ENCODE data around the gene MANF.
A peak's percentile ranks its signal among the peaks of the same experiment; 100 is the strongest.

Gene MANF

DNA sequence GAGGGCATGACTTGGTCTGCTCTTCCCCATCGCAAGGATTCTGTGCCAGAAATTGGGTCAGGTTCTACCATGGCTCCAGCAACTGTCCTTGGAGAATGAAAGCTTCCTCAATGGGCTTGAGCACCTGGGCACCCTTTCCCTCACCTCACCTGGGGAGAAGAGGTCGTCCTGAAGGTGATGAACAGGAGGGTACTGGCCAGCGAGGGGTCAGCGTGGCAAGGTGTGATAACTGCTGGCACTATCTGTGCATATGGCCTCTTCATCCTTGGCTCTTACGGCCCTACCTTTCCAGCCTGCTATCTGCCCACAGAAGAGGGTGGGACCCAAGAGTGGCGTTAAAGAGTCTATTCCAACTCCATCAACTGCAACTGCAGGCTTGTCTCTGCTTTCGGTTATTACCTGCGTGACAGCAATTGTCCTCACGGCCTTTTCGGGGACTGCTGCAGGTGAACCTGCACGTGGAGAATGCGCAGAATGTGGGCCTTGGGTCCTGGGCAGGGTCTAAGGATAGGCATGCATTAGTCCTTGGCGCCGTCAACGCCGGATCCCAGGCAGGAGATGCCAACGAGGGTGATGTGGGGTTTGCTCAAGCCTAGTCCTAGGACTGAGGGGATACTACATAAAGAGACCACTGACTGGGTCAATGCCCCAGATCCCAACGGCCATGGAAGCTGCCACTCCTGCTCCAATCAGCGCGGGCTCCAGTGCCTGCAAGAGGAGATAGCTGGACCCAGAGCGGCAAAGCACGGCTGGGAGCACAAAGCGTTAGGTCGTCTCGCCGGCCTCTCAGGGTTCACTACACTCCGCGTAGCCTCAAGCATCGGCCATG, 5.4 kb downstream of the MANF start:
- no peak for DNase-seq (ENCODE audit: low spot score)

DNA sequence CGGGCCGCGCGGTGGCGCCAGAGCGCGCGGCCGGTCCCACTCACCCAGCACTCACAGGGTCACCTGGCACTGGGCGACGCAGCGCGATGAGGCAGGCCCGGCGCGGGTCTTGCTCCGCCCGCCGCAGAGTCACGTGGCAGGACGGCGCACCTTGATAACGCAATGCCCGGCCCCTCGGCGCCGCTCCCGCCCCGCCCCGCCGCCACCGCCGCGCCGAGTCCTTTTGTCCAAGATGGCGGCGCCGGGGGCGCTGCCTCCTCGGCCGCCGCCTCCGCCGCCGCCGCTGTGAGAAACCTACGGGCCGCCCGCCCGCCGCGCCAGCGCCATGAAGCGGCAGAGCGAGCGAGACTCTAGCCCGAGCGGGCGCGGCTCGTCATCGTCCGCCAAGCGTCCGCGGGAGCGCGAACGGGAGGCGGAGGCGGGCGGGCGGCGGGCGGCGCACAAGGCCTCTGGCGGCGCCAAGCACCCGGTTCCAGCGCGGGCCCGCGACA, 6.0 kb downstream of the MANF start, which contains the start of gene RBM15B:
Gene RBM15B, plus strand, starts transcription at position 211 of the 491 bp plus-strand sequence. Its CDS starts 115 bp downstream, at position 326.
- peak; percentile 98 for DNase-seq (ENCODE audit: low spot score)

DNA sequence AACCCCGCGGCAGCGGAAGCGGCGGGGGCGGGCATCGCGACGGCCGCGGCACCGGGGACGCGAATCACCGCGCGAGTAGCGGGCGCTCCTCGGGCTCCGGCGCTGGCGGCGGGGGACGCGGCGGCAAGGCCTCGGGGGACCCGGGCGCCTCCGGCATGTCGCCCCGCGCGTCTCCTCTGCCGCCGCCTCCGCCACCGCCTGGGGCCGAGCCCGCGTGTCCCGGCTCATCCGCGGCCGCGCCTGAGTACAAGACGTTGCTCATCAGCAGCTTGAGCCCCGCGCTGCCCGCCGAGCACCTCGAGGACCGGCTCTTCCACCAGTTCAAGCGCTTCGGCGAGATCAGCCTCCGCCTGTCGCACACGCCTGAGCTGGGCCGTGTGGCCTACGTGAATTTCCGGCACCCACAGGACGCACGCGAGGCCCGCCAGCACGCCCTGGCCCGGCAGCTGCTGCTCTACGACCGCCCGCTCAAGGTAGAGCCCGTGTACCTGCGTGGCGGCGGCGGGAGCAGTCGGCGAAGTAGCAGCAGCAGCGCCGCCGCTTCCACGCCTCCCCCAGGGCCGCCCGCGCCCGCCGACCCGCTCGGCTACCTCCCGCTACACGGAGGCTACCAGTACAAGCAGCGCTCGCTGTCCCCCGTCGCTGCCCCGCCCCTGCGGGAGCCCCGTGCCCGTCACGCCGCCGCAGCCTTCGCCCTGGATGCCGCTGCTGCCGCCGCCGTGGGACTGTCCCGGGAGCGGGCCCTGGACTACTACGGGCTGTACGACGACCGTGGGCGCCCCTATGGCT, 6.7 kb downstream of the MANF start:
- no peak for DNase-seq (ENCODE audit: low spot score)

DNA sequence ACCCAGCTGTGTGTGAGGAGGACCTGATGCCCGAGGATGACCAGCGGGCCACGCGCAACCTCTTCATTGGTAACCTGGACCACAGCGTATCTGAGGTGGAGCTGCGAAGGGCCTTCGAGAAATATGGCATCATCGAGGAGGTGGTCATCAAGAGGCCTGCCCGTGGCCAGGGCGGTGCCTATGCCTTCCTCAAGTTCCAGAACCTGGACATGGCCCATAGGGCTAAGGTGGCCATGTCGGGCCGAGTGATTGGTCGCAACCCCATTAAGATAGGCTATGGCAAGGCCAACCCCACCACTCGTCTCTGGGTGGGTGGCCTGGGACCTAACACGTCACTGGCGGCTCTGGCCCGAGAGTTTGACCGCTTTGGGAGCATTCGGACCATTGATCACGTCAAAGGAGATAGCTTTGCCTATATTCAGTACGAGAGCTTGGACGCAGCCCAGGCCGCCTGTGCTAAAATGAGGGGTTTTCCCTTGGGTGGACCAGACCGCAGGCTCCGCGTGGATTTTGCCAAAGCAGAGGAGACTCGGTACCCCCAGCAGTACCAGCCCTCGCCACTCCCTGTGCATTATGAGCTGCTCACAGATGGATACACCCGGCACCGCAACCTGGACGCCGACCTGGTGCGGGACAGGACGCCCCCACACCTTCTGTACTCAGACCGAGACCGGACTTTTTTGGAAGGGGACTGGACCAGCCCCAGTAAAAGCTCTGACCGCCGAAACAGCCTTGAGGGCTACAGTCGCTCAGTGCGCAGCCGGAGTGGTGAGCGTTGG, 7.5 kb downstream of the MANF start:
- DNase-seq (ENCODE audit: low spot score): no peak

DNA sequence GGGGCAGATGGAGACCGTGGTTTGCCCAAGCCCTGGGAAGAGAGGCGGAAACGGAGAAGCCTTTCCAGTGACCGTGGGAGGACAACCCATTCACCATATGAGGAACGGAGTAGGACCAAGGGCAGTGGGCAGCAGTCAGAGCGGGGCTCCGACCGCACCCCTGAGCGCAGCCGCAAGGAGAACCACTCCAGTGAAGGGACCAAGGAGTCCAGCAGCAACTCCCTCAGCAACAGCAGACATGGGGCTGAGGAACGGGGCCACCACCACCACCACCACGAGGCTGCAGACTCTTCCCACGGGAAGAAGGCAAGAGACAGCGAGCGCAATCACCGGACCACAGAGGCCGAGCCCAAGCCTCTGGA, 8.0 kb downstream of the MANF start:
- no peak for DNase-seq (ENCODE audit: low spot score)

DNA sequence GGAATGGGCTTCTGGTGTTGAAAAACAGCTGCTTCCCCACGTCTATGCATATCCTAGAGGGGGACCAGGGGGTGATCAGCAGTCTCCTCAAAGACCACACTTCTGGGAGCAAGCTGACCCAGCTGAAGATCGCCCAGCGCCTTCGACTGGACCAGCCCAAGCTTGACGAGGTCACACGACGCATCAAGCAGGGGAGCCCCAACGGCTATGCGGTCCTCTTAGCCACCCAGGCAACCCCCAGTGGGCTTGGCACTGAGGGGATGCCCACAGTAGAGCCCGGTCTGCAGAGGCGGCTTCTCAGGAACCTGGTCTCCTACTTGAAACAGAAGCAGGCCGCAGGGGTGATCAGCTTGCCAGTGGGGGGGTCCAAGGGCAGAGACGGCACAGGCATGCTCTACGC, 8.5 kb downstream of the MANF start:
- no peak for DNase-seq (ENCODE audit: low spot score)

DNA sequence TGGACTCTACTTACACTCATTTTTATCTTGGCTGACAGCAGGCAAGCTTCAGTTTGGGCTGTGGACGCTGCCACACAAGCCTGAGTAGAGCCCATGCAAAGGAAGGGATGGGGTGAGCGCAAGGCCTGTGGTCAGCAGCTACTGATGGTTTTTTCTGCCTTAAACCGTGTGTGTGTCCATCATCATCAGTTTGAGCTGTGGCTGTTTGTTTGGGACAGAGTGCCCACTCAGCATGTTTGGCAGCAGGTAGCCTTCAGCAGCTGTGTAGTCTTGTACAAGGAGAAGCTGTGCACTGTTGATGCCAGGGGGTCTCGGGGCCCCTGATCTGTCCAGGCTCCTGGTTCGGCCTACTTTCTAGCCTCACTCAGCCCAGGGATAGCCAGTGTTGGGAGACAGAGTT, 9.4 kb downstream of the MANF start:
- no peak for DNase-seq (ENCODE audit: low spot score)

DNA sequence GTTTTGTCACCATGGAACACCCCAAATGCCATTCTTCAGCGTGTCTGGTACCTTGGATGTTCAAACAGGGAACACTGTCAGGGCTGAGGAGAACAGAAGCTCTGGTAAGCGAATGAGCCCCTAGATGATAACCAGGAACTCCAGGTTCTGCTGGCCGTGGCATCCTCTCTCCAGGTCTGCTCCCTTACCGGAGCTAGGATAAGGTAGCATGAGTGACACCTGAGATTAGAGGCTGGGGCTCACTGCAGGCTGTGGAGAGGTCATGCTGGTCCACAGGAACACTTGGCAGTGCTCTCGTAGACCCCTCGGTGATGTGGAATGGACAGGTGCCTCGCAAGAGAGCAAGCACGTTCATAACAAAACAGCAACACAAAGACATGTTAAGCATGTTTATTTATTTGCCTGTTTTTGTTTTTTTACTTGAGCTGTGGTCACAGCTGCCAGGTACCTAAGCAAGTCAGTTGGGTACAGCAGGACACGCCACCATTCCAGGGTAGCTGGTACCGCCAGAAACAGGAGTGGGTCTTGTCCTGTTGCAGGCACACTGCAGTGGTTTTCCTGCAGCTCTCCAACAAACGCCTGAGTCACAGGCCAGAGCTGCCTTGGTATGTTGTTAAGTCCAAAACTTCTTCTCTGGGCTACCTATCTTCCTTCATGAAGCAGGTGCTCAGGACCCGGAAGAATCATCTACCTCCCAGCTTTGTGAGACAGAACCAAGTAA, 10.6 kb downstream of the MANF start:
- DNase-seq (ENCODE audit: low spot score): no peak

DNA sequence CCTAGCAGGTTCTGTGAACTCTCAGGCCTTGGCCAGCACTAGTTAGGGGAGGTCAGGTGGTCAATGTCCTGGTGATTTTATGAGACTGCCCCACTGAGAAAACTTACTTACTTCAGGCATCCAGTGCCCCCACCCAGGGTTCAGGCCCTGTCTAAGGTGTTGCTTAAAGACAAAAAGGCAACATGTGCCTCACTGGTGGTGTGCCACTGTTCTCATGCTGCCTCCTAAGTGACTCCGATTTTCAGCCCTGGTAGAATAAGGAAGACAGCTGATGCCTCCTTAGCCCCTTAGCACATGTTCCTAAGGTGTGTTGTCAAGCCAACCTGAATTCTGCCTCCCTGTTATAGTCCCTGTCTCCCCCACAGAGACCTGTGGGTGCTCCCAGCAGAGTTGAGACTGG, 11.3 kb downstream of the MANF start:
- no peak for DNase-seq (ENCODE audit: low spot score)

DNA sequence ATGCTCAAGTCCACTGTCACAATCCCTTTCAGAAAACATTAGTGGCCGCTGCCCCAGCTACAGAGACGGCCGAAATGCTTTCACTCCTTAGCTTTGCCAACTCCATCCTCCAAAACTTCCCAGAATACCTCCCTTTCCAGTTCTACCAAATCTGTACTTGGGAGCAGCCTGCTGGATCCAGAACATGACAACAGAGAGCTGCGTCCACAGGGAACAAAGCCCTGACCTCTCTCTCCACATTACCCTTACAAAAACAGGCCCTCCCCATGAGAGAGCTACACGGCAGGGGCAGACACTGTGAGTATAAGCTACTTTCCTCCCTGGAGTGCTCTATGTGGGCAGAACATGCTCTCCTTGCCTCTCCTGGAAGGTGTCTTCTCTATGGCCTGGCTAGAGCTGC, 12.3 kb downstream of the MANF start:
- DNase-seq (ENCODE audit: low spot score): no peak

DNA sequence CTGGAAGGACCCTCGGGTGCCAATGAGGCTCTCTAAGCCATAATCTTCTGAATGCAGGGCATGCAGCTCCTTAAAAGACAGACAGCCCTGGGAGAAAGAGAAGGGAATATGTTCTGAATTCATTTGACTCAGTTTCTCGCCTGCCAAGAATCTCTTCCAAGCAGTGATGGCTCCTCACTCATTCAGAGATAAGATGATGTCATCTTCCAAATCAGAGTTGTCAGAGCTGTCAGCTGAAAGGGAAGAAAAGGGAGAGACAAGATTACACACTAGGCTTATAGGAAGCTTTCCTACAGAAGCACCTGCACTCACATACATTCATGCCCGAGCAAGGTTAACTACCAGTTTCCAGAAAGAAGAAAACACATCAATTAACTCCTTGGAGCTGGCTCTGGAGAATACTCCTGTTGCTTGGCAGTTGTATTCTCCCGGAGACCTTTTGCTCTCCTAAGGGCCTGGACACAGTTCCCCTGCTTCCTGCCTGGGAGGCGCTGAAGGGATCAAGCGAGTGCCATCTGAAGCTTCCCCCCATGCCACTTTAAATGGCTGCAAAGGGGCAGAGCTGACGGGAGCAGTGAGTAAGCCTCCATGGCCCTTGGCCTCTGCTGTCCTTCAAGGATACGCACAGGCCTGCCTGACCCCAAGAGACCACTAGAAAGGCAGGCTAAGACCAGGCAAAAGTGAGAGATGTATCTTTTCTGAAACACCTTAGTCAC, 13.7 kb downstream of the MANF start:
- DNase-seq (ENCODE audit: low spot score): no peak

DNA sequence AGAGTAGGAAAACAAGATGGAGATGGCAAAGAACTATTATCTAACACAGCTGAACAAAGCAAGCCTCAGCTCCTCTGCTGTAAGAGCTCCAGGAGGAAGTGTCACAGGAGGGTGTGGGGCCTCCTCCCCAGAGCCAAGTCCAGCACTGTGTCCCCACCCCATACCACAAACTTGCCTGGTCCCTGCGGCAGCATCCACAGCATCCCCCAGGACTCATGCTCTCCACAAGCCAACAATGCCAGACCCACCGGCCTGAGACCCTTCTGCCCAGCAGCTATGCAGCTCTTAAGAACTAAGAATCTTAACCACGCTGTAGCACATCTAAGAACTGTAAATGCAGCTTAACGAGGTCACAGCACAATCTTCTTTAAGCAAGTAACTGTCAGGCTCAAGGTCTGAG, 15.1 kb downstream of the MANF start:
- no peak for DNase-seq (ENCODE audit: low spot score)

DNA sequence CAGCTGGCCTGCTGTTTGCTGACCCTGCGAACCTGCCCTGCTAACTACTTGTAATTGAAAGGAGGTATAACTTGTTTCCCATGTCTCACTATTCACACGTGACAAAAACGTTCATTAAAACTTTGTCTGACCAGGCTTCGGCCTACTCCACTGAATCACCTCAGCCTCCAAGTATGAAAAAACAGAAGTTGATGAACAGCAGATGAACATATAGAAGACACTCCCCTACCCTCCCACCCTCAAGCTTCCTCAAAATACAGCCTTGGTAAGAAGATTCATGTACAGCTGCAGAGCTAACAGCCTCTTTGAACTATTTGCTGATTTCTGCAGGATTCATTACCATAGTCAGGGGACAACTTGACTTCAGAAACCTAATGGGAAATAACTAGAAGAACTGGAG, 16.6 kb downstream of the MANF start:
- no peak for DNase-seq (ENCODE audit: low spot score)

DNA sequence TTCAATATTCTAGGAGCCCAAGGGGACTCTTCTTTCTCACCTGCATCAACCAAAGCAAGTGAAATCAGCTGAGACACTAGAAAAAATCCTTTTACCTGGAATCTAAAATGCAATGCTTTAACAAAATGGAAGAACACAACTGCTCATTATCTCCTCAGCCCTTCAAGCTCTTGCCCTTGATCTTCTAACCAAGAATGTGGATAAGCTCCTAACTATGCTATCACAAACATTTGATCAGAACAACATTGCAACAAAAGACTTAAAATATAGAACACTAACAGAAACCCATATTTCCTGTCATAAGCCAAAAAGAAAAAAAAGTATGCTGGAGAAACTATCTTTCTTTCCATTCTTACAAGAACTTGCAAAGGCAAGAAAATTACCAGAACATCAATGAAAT, 18.6 kb downstream of the MANF start:
- no peak for DNase-seq (ENCODE audit: low spot score)

DNA sequence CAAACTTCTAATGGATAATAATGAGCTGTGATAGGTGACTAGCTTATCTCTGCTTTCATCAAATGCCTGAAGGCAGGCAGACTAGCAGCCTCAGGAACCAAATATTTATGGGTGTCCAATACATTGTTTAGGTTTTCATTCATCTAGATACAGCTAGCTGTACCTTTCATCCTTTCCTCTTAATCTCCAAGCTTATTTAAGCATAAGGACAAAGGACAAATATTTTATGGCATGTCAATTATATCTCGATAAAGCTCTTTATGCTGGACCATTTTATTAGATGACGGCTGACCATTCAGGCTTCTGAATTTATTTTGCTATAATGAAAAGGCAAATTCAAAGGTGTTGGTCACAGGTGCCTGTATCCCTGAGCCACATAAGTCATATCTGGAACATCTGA, 22.9 kb downstream of the MANF start:
- DNase-seq (ENCODE audit: low spot score): no peak

DNA sequence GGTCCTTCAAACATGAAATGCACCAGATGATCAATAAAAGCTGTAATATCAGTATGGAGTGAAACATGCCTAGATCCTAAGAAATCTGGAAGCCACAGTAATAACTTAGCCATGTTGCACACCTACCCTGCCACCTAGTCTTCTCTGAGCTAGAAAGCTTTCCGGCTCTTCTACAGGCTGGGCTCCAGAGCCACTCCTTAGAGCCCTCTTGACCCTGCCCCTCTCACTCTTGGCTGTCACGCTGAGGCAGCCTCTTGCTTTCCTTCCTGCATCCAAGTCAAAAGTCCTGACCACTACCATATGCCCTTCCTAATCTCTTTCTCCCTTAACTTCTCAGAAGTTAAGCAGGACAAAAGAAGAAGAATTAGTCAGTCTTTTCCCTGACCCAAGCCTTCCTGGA, 23.7 kb downstream of the MANF start:
- no peak for DNase-seq (ENCODE audit: low spot score)

DNA sequence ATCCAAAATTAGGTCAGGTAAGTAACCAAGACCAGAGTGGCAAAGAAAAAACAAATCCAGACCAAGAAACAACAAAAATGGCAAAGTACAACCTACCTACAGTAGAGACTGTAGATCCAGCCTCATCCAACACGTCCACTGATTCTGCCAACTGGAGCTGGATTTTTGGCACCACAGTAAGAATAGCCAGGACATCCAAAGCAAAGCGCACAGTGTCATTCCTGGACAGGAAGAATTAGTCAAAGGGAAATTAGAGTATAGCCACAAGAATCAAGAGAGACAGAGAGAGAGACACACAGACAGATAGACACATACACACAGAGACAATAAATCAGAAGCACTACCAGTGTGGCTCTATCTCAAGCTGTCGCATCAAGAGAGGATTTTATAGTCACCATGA, 37.1 kb downstream of the MANF start:
- no peak for DNase-seq (ENCODE audit: low spot score)

DNA sequence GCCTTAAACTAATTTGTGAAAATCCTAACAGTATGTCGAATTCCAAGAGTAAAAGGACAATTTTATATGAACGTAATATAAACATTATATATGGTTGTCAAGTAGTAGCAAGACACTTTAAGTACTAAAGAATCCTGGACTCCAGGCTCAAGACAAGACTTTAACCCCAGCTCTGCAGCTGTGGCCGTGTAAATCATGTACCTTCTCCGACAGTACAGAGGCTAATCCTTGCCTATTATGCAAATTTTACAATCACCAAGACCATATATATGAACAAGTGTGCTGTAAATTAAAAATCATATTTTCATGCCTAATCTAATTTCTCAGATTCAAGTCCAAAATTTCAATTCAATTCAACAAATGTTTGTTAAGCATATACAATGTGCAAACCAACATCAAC, 41.8 kb downstream of the MANF start:
- no peak for DNase-seq (ENCODE audit: low spot score)

DNA sequence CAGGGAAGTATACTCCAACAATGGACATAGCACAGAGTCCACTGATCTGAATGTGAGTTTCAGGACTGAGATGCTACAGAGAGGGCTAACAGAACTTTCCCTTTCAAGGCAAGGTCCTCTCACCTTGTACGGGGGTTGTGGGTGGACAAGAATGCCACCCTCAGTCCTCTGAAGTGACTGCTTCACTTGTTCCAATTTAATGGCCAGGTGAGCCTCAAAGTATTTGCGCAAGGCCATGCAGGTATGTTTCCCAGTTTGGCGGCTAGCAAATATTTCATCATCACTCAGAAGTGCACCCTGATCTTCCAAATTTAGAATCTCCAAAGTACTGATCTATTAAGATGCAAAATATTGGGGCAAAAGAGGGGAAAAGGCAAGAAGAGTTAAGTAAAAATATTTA, 44.0 kb downstream of the MANF start:
- no peak for DNase-seq (ENCODE audit: low spot score)

DNA sequence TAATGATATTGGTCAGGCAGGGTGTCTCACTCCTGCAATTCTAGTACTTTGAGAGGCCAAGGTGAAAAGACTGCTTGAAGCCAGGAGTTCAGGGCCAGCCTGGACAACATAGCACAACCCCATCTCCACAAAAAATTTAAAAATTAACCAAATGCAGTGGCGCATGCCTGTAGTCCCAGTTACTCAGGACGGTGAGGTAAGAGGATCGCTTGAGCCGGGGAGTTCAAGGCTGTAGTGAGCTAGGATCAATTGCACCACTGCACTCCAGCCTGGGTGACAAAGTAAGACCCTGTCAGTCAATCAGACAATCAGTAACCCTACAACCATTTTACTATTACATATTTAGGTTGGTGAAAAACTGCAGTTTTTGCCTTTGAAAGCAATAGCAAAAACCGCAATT, 49.0 kb downstream of the MANF start:
- DNase-seq (ENCODE audit: low spot score): no peak

DNA sequence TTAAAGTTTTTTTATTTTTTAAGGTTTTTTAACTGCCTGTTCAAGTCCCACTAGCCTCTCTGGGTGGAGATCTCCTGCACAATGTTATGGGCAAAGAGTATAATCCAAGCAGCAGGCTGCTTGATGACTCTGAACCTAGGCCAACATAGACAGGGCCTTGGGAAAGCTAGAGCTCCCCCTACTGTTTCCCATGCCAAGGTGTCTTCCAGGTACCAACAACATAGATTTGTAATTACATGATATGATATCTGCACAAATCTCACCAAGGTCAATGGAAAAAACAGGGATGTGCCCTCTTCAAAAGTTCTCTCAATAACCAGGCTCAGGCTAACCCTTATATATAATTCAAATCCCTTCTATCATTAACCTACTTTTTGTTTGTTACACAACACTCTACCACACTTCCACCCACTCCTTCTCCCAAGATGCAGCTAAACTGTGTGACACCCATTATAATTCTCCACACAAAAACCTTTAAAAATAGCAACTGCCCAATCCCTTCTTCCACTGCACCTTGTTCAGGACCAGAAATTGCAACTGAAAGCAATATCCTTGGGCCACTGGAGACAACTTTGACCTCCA, 49.7 kb downstream of the MANF start:
- peak; percentile 20 for DNase-seq (ENCODE audit: low spot score)
